Measurements from ENCODE around the gene SLC25A26. TPM values are rescaled to one million over a fixed set of nuclear protein-coding genes. Genes with fewer than 3 reads are reported as not detected.
A peak's percentile ranks its signal among the peaks of the same experiment; 100 is the strongest.

SLC25A26 gene
- total RNA-seq, 4 donors from 2014 or later: 20.1 to 44.4 (median 23.2) TPM

DNA sequence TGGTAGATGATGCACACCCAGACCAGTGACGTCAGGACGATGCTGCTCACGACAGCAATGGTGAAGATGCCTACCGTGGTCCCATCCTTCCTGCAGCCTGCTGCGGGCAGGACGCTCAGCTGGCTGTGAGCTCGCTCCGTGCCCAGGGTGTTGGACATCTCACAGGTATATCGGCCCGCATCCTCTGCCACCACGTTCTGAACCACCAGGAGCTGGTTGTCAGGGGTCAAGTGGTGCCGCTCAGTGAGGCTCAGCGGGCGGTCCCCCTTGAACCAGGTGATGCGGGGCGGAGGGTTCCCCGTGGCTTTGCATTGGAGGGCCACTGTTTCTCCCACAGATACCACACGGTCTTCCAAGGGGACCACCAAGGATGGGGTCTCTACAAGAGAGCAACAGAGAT lies 162.2 kb downstream of the SLC25A26 start:
- Histone ChIP-seq H3K4me3 (no peak overlapping the region), H3K27ac (no peak overlapping the region), H3K9me3 (peaks cover 0 to under 1% (median 0%) of the 10 kb centered on the region in 4 donors), H3K4me1 (peaks cover 0 to 11% (median 2%) of the 10 kb centered on the region in 4 donors), H3K27me3 (no peaks in the 10 kb centered on the region), H3K36me3 (peaks cover 3 to 86% (median 27%) of the 10 kb centered on the region in 3 donors)
- no peak for DNase-seq (ENCODE audit: low spot score in 2 of 2)
- no peak for TF ChIP-seq POLR2A (IDR thresholded peaks at IDR 0.05)
- 91 to 92% methylated on average over 9 of the region's 18 CpGs for WGBS, 2 donors

DNA sequence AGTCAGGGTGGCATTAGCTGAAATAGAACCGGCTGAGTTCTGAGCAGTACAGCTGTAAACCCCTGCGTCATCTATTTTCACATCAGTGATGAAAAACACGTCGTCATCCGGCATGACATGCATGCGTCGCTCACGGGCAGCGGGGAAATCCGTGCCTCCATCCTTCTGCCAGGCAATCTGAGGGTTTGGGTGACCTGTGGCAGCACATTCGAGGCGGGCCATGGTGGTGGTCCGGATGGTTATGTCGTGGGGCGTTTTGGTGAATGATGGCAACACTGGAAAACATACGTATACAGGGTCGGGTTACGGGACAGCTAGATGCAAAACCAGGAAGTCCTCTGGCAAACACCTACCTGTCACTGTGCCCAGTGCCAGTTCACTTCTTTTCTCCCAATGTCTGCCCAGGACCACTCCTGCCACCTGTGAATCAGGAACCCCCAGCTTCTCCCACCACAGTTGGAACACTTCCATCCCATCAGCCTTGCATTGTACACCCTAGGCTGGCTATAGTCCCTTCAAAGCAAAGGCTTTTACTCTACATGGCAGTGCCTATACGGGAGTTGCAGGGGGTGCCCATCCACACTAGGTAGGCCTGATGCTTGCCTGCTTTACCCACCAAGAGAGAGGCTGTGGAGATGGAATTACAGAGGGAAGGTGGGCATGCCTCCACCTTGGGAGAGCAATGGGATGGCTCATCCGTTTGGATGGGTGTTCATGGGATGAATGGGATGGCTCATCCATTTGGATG lies 163.4 kb downstream of the SLC25A26 start:
- DNase-seq (ENCODE audit: low spot score in 2 of 2): no peak
- 94 to 97% methylated on average over 20 of the region's 20 CpGs for WGBS, 2 donors
- TF ChIP-seq EP300 (IDR thresholded peaks at IDR 0.05) (no peak), POLR2A (IDR thresholded peaks at IDR 0.05) (no peak)
- TF ChIP-seq, protein P1, sequence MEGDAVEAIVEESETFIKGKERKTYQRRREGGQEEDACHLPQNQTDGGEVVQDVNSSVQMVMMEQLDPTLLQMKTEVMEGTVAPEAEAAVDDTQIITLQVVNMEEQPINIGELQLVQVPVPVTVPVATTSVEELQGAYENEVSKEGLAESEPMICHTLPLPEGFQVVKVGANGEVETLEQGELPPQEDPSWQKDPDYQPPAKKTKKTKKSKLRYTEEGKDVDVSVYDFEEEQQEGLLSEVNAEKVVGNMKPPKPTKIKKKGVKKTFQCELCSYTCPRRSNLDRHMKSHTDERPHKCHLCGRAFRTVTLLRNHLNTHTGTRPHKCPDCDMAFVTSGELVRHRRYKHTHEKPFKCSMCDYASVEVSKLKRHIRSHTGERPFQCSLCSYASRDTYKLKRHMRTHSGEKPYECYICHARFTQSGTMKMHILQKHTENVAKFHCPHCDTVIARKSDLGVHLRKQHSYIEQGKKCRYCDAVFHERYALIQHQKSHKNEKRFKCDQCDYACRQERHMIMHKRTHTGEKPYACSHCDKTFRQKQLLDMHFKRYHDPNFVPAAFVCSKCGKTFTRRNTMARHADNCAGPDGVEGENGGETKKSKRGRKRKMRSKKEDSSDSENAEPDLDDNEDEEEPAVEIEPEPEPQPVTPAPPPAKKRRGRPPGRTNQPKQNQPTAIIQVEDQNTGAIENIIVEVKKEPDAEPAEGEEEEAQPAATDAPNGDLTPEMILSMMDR (IDR thresholded peaks at IDR 0.05): no peak
- H3K27ac ChIP-seq: no peak overlapping the region
- no peaks in the 10 kb centered on the region for H3K27me3 ChIP-seq
- peaks cover 0 to 11% (median 2%) of the 10 kb centered on the region in 4 donors for H3K4me1 ChIP-seq
- H3K9me3 ChIP-seq: peaks cover 0 to 4% (median 0%) of the 10 kb centered on the region in 4 donors
- H3K36me3 ChIP-seq: peaks cover 3 to 83% (median 27%) of the 10 kb centered on the region in 3 donors
- H3K4me3 ChIP-seq: no peak overlapping the region

DNA sequence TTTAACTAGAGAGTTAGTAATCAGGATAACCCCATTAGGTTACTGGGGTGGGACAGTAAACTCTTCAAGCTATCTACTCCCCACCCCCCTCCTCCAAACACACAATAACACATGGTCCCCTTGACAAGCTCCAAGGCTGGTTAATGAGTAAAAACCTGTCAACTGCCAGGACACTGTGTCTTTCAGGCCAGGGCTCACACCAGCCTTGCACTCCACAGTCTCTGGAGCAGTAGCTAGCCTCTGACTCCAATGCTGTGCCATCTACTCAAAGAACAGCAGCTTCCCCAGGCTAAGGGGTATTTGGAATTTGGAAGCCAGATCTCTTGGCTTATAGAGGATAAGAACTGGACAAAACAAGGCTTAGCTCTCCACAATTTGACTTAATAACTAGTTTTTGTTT lies 164.3 kb downstream of the SLC25A26 start:
- Histone ChIP-seq H3K36me3 (peaks cover 3 to 78% (median 24%) of the 10 kb centered on the region in 3 donors), H3K4me1 (peaks cover 0 to 11% (median 2%) of the 10 kb centered on the region in 4 donors), H3K4me3 (no peak overlapping the region), H3K9me3 (peaks cover 0 to 4% (median 0%) of the 10 kb centered on the region in 4 donors), H3K27ac (no peak overlapping the region), H3K27me3 (no peaks in the 10 kb centered on the region)
- TF ChIP-seq POLR2A (IDR thresholded peaks at IDR 0.05) (no peak), EP300 (IDR thresholded peaks at IDR 0.05) (no peak)
- TF ChIP-seq, protein P1 (IDR thresholded peaks at IDR 0.05): no peak
- DNase-seq (ENCODE audit: low spot score in 2 of 2): no peak

DNA sequence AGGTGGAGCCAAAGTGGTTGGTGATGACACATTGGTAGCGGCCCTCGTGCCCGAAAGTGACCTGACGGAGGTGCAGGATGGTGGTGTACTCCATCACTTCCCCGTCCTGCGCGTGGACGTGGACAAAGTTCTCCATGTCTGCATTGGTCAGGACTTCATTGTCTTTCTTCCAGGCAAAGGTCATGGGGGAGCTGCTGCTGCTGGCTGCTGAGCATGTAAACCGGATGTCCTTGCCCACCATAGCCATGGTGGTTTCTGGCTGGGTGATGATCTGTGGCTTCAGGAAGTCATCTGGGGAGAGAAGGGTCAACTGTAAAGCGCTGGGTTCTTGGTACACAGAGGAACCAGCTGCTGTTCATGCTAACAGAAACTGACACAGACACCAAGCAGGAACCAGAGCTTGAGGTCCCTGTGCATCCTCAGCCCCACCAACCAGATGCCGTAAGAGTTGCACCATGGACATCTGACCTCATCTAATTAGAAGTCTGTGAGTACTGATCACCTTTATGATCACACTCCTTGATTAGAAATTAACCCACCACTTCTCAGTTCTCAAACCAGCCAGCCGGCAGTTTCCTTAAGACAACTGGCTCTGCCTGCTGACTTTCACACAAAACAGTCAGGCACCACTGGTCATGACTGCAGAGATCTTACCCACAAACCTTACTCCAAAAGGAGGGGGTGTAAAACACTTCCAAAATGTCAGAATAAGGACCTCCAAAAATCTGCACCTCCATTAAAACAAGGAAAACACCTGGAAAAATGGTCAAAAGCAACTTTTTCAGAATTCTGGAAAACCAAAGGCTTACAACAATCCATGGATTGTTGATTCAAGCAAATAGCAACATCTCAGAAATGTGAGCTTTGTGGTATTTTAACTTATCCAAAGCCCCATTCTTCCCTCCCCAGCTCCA lies 165.5 kb downstream of the SLC25A26 start:
- DNase-seq (ENCODE audit: low spot score in 2 of 2): no peak
- Histone ChIP-seq H3K27me3 (no peaks in the 10 kb centered on the region), H3K27ac (no peak overlapping the region), H3K4me1 (peaks cover 0 to 11% (median 2%) of the 10 kb centered on the region in 4 donors), H3K4me3 (no peak overlapping the region), H3K9me3 (peaks cover 0 to 4% (median 0%) of the 10 kb centered on the region in 4 donors), H3K36me3 (peaks cover 3 to 76% (median 12%) of the 10 kb centered on the region in 3 donors)
- TF ChIP-seq POLR2A (IDR thresholded peaks at IDR 0.05) (no peak), EP300 (IDR thresholded peaks at IDR 0.05) (no peak)
- TF ChIP-seq, protein P1 (IDR thresholded peaks at IDR 0.05): no peak
- WGBS, 2 donors: 89 to 90% methylated on average over 12 of the region's 12 CpGs

DNA sequence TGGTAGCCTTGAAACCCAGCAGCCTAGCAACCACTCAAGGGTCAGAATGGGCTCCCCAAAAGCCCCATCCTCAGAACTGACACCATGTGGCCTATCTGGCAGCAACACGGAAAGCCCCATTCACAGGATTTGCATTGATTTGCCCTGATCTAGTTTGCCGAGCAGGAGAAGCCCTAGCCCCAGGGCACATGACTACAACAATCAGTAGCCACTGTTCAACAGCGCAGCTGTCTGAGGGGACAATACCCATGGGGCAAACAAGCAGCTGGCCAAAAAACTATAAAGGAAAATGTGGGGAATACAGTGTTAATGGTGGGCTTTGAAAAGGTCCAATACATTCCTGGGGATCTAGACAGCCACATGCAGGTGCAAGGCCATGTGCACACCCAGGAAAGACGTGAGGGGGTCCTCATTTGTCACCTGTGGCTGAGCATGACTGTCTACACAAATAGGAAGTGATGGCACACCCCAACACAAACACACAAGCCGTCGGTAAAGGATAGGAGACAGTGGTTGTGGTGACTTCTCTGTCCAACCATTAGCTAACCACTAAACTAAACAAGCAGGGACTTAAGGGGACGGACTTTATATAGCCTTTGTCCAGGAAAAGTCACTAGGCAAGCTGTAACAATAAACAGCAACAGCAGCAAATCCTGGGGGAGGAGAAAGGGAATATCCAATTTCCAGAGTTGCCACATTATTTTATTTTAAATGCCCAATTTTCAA lies 166.3 kb downstream of the SLC25A26 start:
- H3K27ac ChIP-seq: peak overlapping the region in 1 of 4 donors; percentile 4

More for the DNA sequence above, 166.3 kb downstream of the SLC25A26 start:
- no peaks in the 10 kb centered on the region for H3K27me3 ChIP-seq
- H3K36me3 ChIP-seq: peaks cover 3 to 76% (median 9%) of the 10 kb centered on the region in 3 donors
- peaks cover 0 to 4% (median 0%) of the 10 kb centered on the region in 4 donors for H3K9me3 ChIP-seq
- H3K4me3 ChIP-seq: no peak overlapping the region
- no peak for TF ChIP-seq POLR2A (IDR thresholded peaks at IDR 0.05)
- WGBS, 2 donors: 63 to 68% methylated on average over 7 of the region's 7 CpGs
- peaks cover 0 to 11% (median 2%) of the 10 kb centered on the region in 4 donors for H3K4me1 ChIP-seq
- DNase-seq (ENCODE audit: low spot score in 2 of 2): no peak

Measured in tibial nerve (tissue), 4 donors.